ENCODE measurements around the gene SULT4A1.

The SULT4A1 gene

DNA sequence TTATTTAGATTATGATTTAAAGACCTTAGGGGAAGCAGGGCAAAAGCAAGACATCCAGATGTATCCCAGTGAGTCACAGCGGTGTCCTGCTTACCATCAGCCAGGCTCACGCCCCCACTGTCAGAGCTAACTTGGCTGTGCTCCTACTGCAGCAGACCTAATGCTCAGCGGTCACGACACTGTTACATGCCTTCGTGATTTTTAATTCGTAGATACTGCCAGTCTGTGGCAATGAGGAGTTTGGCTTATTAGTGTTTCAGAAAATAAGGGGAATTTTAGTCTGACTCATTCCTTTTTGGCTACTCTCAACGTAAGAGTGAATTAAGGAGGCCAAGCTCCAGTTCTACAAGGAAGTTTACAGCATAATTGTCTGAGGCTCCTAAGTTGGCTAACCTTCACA lies 72.9 kb downstream of the SULT4A1 start:
- Histone ChIP-seq H3K27ac (replicated peaks) (no peak overlapping the region), H3K27me3 (ENCODE audit: insufficient read depth, poor library complexity, severe bottlenecking) (no peaks in the 10 kb centered on the region), H3K4me3 (replicated peaks; ENCODE audit: insufficient read depth, low read length) (no peak overlapping the region)
- DNase-seq (ENCODE audit: low read depth in 1 of 2, low spot score in 1 of 2): no peak
- TF ChIP-seq GABPA (IDR thresholded peaks at IDR 0.05; ENCODE audit: low read depth) (no peak), POLR2AphosphoS5 (IDR thresholded peaks at IDR 0.05; ENCODE audit: low read depth) (no peak), SPI1 (IDR thresholded peaks at IDR 0.05; ENCODE audit: borderline replicate concordance, low read depth) (no peak)
- TF ChIP-seq, protein P1, sequence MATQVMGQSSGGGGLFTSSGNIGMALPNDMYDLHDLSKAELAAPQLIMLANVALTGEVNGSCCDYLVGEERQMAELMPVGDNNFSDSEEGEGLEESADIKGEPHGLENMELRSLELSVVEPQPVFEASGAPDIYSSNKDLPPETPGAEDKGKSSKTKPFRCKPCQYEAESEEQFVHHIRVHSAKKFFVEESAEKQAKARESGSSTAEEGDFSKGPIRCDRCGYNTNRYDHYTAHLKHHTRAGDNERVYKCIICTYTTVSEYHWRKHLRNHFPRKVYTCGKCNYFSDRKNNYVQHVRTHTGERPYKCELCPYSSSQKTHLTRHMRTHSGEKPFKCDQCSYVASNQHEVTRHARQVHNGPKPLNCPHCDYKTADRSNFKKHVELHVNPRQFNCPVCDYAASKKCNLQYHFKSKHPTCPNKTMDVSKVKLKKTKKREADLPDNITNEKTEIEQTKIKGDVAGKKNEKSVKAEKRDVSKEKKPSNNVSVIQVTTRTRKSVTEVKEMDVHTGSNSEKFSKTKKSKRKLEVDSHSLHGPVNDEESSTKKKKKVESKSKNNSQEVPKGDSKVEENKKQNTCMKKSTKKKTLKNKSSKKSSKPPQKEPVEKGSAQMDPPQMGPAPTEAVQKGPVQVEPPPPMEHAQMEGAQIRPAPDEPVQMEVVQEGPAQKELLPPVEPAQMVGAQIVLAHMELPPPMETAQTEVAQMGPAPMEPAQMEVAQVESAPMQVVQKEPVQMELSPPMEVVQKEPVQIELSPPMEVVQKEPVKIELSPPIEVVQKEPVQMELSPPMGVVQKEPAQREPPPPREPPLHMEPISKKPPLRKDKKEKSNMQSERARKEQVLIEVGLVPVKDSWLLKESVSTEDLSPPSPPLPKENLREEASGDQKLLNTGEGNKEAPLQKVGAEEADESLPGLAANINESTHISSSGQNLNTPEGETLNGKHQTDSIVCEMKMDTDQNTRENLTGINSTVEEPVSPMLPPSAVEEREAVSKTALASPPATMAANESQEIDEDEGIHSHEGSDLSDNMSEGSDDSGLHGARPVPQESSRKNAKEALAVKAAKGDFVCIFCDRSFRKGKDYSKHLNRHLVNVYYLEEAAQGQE (IDR thresholded peaks at IDR 0.05; ENCODE audit: insufficient replicate concordance, low read depth): no peak
- TF ChIP-seq, protein P2, sequence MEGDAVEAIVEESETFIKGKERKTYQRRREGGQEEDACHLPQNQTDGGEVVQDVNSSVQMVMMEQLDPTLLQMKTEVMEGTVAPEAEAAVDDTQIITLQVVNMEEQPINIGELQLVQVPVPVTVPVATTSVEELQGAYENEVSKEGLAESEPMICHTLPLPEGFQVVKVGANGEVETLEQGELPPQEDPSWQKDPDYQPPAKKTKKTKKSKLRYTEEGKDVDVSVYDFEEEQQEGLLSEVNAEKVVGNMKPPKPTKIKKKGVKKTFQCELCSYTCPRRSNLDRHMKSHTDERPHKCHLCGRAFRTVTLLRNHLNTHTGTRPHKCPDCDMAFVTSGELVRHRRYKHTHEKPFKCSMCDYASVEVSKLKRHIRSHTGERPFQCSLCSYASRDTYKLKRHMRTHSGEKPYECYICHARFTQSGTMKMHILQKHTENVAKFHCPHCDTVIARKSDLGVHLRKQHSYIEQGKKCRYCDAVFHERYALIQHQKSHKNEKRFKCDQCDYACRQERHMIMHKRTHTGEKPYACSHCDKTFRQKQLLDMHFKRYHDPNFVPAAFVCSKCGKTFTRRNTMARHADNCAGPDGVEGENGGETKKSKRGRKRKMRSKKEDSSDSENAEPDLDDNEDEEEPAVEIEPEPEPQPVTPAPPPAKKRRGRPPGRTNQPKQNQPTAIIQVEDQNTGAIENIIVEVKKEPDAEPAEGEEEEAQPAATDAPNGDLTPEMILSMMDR (IDR thresholded peaks at IDR 0.05; ENCODE audit: insufficient read depth, low read length): no peak

DNA sequence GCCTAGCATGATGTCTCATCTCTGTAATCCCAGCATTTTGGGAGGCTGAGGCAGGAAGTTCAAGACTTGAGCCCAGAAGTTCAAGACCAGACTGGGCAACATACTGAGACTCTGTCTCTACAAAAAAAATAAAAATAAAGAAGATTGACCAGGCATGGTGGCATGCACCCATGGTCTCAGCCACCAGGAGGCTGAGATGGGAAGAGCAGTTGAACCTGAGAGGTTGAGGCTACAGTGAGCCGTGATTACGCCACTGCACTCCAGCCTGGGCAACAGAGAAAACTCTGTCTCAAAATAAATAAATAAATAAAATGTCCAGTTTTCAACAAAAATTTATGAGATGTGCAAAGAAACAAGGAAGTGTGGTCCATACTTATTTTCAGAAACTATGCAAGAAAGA lies 78.5 kb downstream of the SULT4A1 start:
- H3K4me3 ChIP-seq (replicated peaks; ENCODE audit: insufficient read depth, low read length): no peak overlapping the region
- no peak overlapping the region for H3K27ac ChIP-seq (replicated peaks)
- no peak for TF ChIP-seq SPI1 (IDR thresholded peaks at IDR 0.05; ENCODE audit: borderline replicate concordance, low read depth)
- TF ChIP-seq POLR2AphosphoS5 (IDR thresholded peaks at IDR 0.05; ENCODE audit: low read depth): no peak
- TF ChIP-seq, protein P2 (IDR thresholded peaks at IDR 0.05; ENCODE audit: insufficient read depth, low read length): no peak
- TF ChIP-seq, protein P1 (IDR thresholded peaks at IDR 0.05; ENCODE audit: insufficient replicate concordance, low read depth): no peak
- no peak for TF ChIP-seq GABPA (IDR thresholded peaks at IDR 0.05; ENCODE audit: low read depth)
- no peak for DNase-seq (ENCODE audit: low read depth in 1 of 2, low spot score in 1 of 2)
- H3K27me3 ChIP-seq (ENCODE audit: insufficient read depth, poor library complexity, severe bottlenecking): no peaks in the 10 kb centered on the region

DNA sequence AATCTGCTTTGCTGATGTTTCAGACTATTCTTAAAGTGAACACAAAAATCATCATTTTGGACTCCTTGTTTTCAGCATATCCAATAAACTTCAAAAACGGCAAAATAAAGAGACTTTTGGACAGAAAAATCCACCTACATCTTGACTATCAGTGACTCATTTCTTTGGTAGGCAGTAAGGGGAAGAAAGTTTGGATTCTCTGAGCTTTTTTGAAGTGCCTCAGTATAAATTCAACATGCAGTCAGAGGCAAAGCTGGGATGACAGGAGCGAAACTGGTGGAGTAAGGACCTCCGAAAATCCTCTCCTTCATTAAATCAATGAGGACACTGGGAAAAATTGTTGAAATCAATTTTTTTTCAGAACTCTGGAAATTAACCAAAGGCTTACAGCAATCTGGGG lies 79.9 kb downstream of the SULT4A1 start:
- TF ChIP-seq POLR2AphosphoS5 (IDR thresholded peaks at IDR 0.05; ENCODE audit: low read depth): no peak
- TF ChIP-seq, protein P1 (IDR thresholded peaks at IDR 0.05; ENCODE audit: insufficient replicate concordance, low read depth): no peak
- TF ChIP-seq, protein P2 (IDR thresholded peaks at IDR 0.05; ENCODE audit: insufficient read depth, low read length): no peak
- no peak for DNase-seq (ENCODE audit: low read depth in 1 of 2, low spot score in 1 of 2)
- no peaks in the 10 kb centered on the region for H3K27me3 ChIP-seq (ENCODE audit: insufficient read depth, poor library complexity, severe bottlenecking)
- no peak overlapping the region for H3K4me3 ChIP-seq (replicated peaks; ENCODE audit: insufficient read depth, low read length)
- no peak overlapping the region for H3K27ac ChIP-seq (replicated peaks)
